BE2C (cell line): ENCODE results near the gene LRIT1.

Experiments used
- DNase-seq: peaks from one replicate; pipeline ENCODE4 v3.0.0-alpha.2; 2020
- H3K27me3 ChIP-seq: fragments of 250-450 bp; sonication (Bioruptor Pico); 2 replicates; pipeline ENCODE4 v1.5.1; 2020; ENCODE audit warnings: mild to moderate bottlenecking
- H3K36me3 ChIP-seq: fragments of 250-450 bp; sonication (Bioruptor Pico); 2 replicates; pipeline ENCODE4 v1.5.1; 2020; ENCODE audit warnings: mild to moderate bottlenecking
- H3K4me1 ChIP-seq: fragments of 250-450 bp; sonication (Bioruptor Pico); 2 replicates; pipeline ENCODE4 v1.5.1; 2020
- H3K4me3 ChIP-seq: 2 replicates; pipeline ENCODE4 v1.5.1; 2011; ENCODE audit warnings: low read depth, low read length
- H3K9me3 ChIP-seq: fragments of 250-450 bp; sonication (Bioruptor Pico); 2 replicates; pipeline ENCODE4 v1.5.1; 2020
- TF ChIP-seq, protein P1 (sequence below): IDR thresholded peaks from 2 replicates; pipeline ENCODE4 v1.5.1; 2012; ENCODE audit warnings: mild to moderate bottlenecking, low read depth, low read length

Gene LRIT1

DNA sequence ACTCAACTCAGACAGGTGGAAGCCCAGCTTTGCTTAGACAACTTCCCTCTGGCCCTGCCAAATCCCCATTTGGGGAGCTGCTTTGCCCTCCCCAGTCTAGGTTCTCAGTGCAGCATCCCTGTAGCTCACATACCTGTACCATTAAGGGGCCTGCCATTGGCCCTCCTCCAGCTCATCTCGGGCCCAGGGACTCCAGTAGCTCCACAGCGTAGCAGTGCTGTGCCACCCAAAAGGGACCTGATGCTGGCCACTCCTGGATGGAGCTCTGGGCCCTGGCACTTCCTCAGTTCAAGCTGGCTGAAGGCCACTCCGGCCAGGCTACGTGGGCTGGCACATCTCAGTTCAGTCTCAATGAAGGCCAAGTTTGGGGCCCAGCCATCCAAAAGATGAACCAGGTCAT lies 7.4 kb downstream of the LRIT1 start:
- TF ChIP-seq, protein P1, sequence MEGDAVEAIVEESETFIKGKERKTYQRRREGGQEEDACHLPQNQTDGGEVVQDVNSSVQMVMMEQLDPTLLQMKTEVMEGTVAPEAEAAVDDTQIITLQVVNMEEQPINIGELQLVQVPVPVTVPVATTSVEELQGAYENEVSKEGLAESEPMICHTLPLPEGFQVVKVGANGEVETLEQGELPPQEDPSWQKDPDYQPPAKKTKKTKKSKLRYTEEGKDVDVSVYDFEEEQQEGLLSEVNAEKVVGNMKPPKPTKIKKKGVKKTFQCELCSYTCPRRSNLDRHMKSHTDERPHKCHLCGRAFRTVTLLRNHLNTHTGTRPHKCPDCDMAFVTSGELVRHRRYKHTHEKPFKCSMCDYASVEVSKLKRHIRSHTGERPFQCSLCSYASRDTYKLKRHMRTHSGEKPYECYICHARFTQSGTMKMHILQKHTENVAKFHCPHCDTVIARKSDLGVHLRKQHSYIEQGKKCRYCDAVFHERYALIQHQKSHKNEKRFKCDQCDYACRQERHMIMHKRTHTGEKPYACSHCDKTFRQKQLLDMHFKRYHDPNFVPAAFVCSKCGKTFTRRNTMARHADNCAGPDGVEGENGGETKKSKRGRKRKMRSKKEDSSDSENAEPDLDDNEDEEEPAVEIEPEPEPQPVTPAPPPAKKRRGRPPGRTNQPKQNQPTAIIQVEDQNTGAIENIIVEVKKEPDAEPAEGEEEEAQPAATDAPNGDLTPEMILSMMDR: no peak
- no peaks in the 10 kb centered on the region for H3K27me3 ChIP-seq
- no peaks in the 10 kb centered on the region for H3K4me1 ChIP-seq
- H3K9me3 ChIP-seq: no peaks in the 10 kb centered on the region
- DNase-seq: no peak
- H3K36me3 ChIP-seq: no peaks in the 10 kb centered on the region
- no peak overlapping the region for H3K4me3 ChIP-seq

DNA sequence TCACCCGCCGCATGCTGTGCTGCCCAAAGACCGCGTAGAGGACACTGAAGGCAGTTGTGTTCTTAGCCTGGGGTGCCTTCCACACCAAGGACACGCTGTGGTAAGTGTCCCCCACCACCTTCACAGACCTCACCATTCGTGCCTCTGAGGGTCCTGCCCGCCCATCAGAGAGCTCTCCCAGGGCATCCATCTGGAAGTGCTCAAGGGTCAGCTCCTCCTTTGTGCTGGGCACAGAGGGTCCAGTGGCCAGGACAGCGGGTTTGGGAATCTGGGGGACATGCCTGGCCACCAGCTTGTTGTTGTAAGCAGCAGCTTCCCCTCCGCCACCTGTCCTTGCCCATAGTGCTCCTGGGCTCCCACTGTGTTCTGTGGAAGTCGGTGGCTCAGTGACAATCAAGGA lies 9.0 kb downstream of the LRIT1 start:
- no peaks in the 10 kb centered on the region for H3K9me3 ChIP-seq
- H3K4me3 ChIP-seq: no peak overlapping the region
- no peaks in the 10 kb centered on the region for H3K27me3 ChIP-seq
- TF ChIP-seq, protein P1: no peak
- no peak for DNase-seq
- H3K4me1 ChIP-seq: no peaks in the 10 kb centered on the region
- H3K36me3 ChIP-seq: no peaks in the 10 kb centered on the region

DNA sequence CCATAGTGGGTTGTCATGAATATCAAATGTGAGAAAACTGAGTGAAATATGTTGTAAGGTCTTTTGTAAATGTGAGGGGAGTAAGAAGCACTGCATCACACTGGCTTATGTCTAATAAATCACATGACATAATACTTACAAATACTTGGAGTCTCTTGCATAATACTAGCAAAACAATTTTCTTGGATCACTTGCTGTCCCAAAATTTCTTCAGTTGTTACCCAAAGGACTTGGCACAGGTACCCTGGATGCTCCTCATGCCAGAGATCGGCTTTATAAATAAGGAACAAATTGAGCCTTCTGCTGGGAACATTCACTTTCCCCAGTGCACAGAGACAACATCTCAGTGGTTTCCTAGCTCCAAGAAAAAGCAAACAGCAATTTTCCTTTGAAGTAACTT lies 11.0 kb downstream of the LRIT1 start:
- no peak for DNase-seq
- no peaks in the 10 kb centered on the region for H3K27me3 ChIP-seq
- H3K4me3 ChIP-seq: no peak overlapping the region
- H3K36me3 ChIP-seq: no peaks in the 10 kb centered on the region
- TF ChIP-seq, protein P1: no peak
- H3K4me1 ChIP-seq: no peaks in the 10 kb centered on the region
- H3K9me3 ChIP-seq: no peaks in the 10 kb centered on the region

DNA sequence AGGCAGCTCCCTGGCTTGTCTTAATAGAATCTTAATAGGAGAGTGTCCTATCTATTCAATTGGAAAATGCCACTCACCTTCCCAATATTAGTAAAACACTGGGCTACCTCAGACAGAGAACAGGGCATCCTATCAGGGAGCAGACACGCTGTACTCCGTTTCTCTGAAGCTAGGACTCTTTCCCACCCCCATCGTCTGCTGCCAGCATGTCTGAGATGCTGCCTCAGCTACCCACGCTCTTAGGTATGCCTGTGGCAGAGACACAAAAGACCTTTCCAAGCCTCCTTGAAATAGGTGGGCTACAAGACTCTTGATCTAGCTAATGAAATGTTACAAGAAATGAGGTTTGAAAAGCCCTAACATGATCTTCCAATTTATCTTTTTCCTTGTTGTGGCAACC lies 13.5 kb downstream of the LRIT1 start:
- no peaks in the 10 kb centered on the region for H3K36me3 ChIP-seq
- TF ChIP-seq, protein P1: no peak
- H3K4me3 ChIP-seq: no peak overlapping the region
- H3K9me3 ChIP-seq: no peaks in the 10 kb centered on the region
- DNase-seq: no peak
- no peaks in the 10 kb centered on the region for H3K27me3 ChIP-seq
- no peaks in the 10 kb centered on the region for H3K4me1 ChIP-seq

DNA sequence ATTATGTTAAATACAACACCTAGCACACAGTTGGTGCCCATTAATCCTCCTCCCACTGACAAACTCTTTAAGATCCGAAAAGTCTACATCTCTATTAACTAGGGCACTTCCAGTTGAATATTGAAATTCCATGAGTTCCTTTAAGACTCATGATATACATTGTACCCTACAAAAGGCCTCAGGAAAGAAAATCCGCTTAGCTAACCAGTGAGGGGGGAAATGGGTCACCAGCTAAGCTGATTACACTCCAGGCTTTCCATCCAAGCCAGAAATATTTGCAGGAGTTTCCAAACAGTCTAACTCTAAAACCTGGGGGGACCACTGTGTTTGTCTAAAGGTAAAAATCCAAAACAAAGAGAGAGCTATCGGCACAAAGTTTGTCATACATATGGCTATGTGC lies 14.7 kb downstream of the LRIT1 start:
- H3K4me1 ChIP-seq: no peaks in the 10 kb centered on the region
- no peaks in the 10 kb centered on the region for H3K36me3 ChIP-seq
- TF ChIP-seq, protein P1: no peak
- no peak overlapping the region for H3K4me3 ChIP-seq
- no peak for DNase-seq
- no peaks in the 10 kb centered on the region for H3K27me3 ChIP-seq
- H3K9me3 ChIP-seq: no peaks in the 10 kb centered on the region

DNA sequence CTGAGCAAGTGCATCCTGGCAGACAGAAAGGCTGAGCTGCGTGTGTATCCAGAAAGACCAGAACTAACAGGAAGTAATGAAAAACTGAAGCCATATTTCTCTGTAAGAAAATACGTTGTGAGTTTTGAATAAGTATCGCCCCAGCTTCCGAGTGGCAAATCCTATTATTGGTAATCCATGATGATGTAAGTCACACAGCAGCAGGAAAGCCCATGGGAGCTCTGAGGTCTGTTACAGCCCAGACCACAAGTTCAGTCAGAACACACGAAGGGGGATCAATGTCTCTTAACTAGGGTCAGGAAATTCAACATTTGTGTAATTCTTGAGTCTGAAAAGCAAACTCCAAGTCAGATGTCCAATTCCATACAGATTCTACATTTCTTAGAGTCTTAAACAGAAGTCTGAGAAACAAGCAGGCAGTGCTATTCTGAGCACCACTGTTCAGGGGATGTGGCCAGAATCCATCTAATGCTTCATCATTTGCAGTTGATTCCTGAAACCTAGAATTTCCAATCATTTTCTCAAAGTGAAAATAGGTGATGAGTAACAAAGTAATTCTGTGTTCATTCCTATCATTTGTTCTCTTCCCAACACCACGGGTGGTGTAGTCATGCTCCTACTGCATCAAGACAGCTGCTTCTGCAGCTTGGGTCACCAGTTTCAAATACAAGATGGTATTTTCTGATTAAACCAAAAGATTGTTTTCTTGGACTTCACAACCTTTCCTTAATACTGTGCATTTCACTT lies 15.7 kb downstream of the LRIT1 start, which contains the start of gene LRIT2:
Gene LRIT2, minus strand, starts transcription at position 118 of the 747 bp plus-strand sequence. Its CDS starts 24 bp downstream, at position 94.
- H3K4me3 ChIP-seq: no peak within 1 kb of the TSS
- TF ChIP-seq, protein P1: no peak
- no peak for DNase-seq
- no peaks in the 10 kb centered on the region for H3K4me1 ChIP-seq
- no peaks in the 10 kb centered on the region for H3K9me3 ChIP-seq
- no peaks in the 10 kb centered on the region for H3K27me3 ChIP-seq
- H3K36me3 ChIP-seq: no peaks in the 10 kb centered on the region
